Measurements from ENCODE around the gene GFRA4. TPM values are rescaled to one million over a fixed set of nuclear protein-coding genes. Genes with fewer than 3 reads are reported as not detected.

Gene GFRA4
- total and polyA plus RNA-seq, 2 donors (not counting 1 experiment from before 2014, with no cell fraction given): not detected

GRCh38 chr20:3685341-3685740 lies 22.1 kb upstream of the GFRA4 start:
- H4K20me1 ChIP-seq (ENCODE audit: control insufficient read depth, insufficient read depth, low read length, poor library complexity, severe bottlenecking): no peaks in the 10 kb centered on the region
- no peaks in the 10 kb centered on the region for H3K36me3 ChIP-seq (replicated peaks in 1 of 2; ENCODE audit: control extremely low read depth in 1 of 2, control insufficient read depth in 1 of 2, extremely low read depth in 1 of 2, insufficient read depth in 2 of 2, low read length in 1 of 2)
- H3K27ac Mint-ChIP-seq: no peak overlapping the region
- no peak overlapping the region for H3K9ac ChIP-seq (ENCODE audit: low read length)
- H3K27ac ChIP-seq (ENCODE audit: low read length in 2 of 2): no peak overlapping the region
- peaks cover 41% of the 10 kb centered on the region for H3K27me3 Mint-ChIP-seq
- H3K79me2 ChIP-seq (ENCODE audit: control insufficient read depth, insufficient read depth, low read length): no peaks in the 10 kb centered on the region
- H3K4me3 ChIP-seq (ENCODE audit: control extremely low read depth in 1 of 5, extremely low read depth in 1 of 5, insufficient read depth in 1 of 5, low read depth in 2 of 5, low read length in 4 of 5): no peak overlapping the region
- no peaks in the 10 kb centered on the region for H3K4me1 ChIP-seq (ENCODE audit: control insufficient read depth in 2 of 2, insufficient read depth in 2 of 2, low read length in 2 of 2)
- H3K9me3 Mint-ChIP-seq (ENCODE audit: insufficient read depth): no peaks in the 10 kb centered on the region
- CTCF ChIA-PET: no interaction called here
- H3K4me1 Mint-ChIP-seq: no peaks in the 10 kb centered on the region
- ATAC-seq (ENCODE audit: low read depth) (no peak), DNase-seq (no peak)
- no peak overlapping the region for H2AFZ ChIP-seq (ENCODE audit: insufficient read depth, low read depth, low read length, poor library complexity, severe bottlenecking)
- no peak overlapping the region for H3K4me2 ChIP-seq (replicated peaks; ENCODE audit: low read depth, low read length, poor library complexity, severe bottlenecking)
- intact Hi-C loops (cut with micrococcal nuclease): no loop called here
- POLR2A ChIA-PET: no interaction called here
- H3K27me3 ChIP-seq (replicated peaks in 1 of 4; ENCODE audit: control extremely low read depth in 1 of 4, control insufficient read depth in 3 of 4, insufficient read depth in 4 of 4, low read length in 3 of 4): peaks cover 0 to 25% (median 2%) of the 10 kb centered on the region in 4 experiments
- peaks cover 0 to 5% (median 0%) of the 10 kb centered on the region in 3 donors for H3K9me3 ChIP-seq (ENCODE audit: control extremely low read depth in 1 of 3, control insufficient read depth in 2 of 3, insufficient read depth in 1 of 3, low read length in 2 of 3)
- TF ChIP-seq CTCF (IDR thresholded peaks at IDR 0.05) (no peak), EZH2 (IDR thresholded peaks at IDR 0.05; ENCODE audit: borderline replicate concordance, insufficient read depth, low read depth, low read length, poor library complexity, severe bottlenecking) (no peak)
- WGBS (ENCODE audit: insufficient coverage): 66% methylated on average over 4 of the region's 7 CpGs
- no peak overlapping the region for H3K4me3 Mint-ChIP-seq

GRCh38 chr20:3681931-3682781 lies 19.0 kb upstream of the GFRA4 start, which contains the start of gene ADAM33:
Gene ADAM33 (minus strand): TSS chr20:3682010. CDS start chr20:3682004, 6 bp downstream.
- H4K20me1 ChIP-seq (ENCODE audit: control insufficient read depth, insufficient read depth, low read length, poor library complexity, severe bottlenecking): no peaks in the 10 kb centered on the region
- H3K4me3 ChIP-seq (ENCODE audit: control extremely low read depth in 1 of 5, extremely low read depth in 1 of 5, insufficient read depth in 1 of 5, low read depth in 2 of 5, low read length in 4 of 5): no peak within 1 kb of the TSS
- H3K4me3 Mint-ChIP-seq: no peak within 1 kb of the TSS
- H2AFZ ChIP-seq (ENCODE audit: insufficient read depth, low read depth, low read length, poor library complexity, severe bottlenecking): no peak within 1 kb of the TSS
- ATAC-seq (ENCODE audit: low read depth) (no peak), DNase-seq (no peak)
- ChIA-PET CTCF (interaction anchor here (0.7 kb wide), 1 partner anchor 1340 kb away, joined by 4 read pairs; no protein-coding TSS in a partner anchor), POLR2A (no interaction called here)
- WGBS (ENCODE audit: insufficient coverage): 13% methylated on average over 41 of the region's 65 CpGs
- intact Hi-C loops (cut with micrococcal nuclease): no loop called here
- H3K79me2 ChIP-seq (ENCODE audit: control insufficient read depth, insufficient read depth, low read length): no peaks in the 10 kb centered on the region
- no peak within 1 kb of the TSS for H3K27ac Mint-ChIP-seq
- peak within 1 kb of the TSS; percentile 12 for H3K4me2 ChIP-seq (replicated peaks; ENCODE audit: low read depth, low read length, poor library complexity, severe bottlenecking)
- no peaks in the 10 kb centered on the region for H3K9me3 ChIP-seq (ENCODE audit: control extremely low read depth in 1 of 3, control insufficient read depth in 2 of 3, insufficient read depth in 1 of 3, low read length in 2 of 3)
- H3K4me1 Mint-ChIP-seq: no peaks in the 10 kb centered on the region
- no peak within 1 kb of the TSS for H3K27ac ChIP-seq (ENCODE audit: low read length in 2 of 2)
- no peaks in the 10 kb centered on the region for H3K4me1 ChIP-seq (ENCODE audit: control insufficient read depth in 2 of 2, insufficient read depth in 2 of 2, low read length in 2 of 2)
- no peaks in the 10 kb centered on the region for H3K9me3 Mint-ChIP-seq (ENCODE audit: insufficient read depth)
- no peak for TF ChIP-seq CTCF (IDR thresholded peaks at IDR 0.05)
- no peak for TF ChIP-seq EZH2 (IDR thresholded peaks at IDR 0.05; ENCODE audit: borderline replicate concordance, insufficient read depth, low read depth, low read length, poor library complexity, severe bottlenecking)
- no peak within 1 kb of the TSS for H3K9ac ChIP-seq (ENCODE audit: low read length)
- H3K27me3 Mint-ChIP-seq: peaks cover 53% of the 10 kb centered on the region
- peaks cover 0 to 34% (median 3%) of the 10 kb centered on the region in 4 experiments for H3K27me3 ChIP-seq (replicated peaks in 1 of 4; ENCODE audit: control extremely low read depth in 1 of 4, control insufficient read depth in 3 of 4, insufficient read depth in 4 of 4, low read length in 3 of 4)
- no peaks in the 10 kb centered on the region for H3K36me3 ChIP-seq (replicated peaks in 1 of 2; ENCODE audit: control extremely low read depth in 1 of 2, control insufficient read depth in 1 of 2, extremely low read depth in 1 of 2, insufficient read depth in 2 of 2, low read length in 1 of 2)

Measured in B cell (primary cell).